ENCODE measurements around the gene CCM2L. TPM values are rescaled to one million over a fixed set of nuclear protein-coding genes. Genes with fewer than 3 reads are reported as not detected.

Gene CCM2L
- total and polyA plus RNA-seq, 9 donors, result 1.4 to 9.9 (median 3.4) TPM

GRCh38 chr20:32019156-32019510, 8.9 kb downstream of the CCM2L start:
- no peaks in the 10 kb centered on the region for H3K9me3 ChIP-seq
- H3K36me3 ChIP-seq, result no peaks in the 10 kb centered on the region
- H3K4me3 ChIP-seq, result no peak overlapping the region
- H3K4me1 ChIP-seq (ENCODE audit: insufficient read depth), result peaks cover 1% of the 10 kb centered on the region
- TF ChIP-seq EP300 (IDR thresholded peaks at IDR 0.05) (no peak), POLR2A (IDR thresholded peaks at IDR 0.05) (no peak)
- TF ChIP-seq, protein P1, sequence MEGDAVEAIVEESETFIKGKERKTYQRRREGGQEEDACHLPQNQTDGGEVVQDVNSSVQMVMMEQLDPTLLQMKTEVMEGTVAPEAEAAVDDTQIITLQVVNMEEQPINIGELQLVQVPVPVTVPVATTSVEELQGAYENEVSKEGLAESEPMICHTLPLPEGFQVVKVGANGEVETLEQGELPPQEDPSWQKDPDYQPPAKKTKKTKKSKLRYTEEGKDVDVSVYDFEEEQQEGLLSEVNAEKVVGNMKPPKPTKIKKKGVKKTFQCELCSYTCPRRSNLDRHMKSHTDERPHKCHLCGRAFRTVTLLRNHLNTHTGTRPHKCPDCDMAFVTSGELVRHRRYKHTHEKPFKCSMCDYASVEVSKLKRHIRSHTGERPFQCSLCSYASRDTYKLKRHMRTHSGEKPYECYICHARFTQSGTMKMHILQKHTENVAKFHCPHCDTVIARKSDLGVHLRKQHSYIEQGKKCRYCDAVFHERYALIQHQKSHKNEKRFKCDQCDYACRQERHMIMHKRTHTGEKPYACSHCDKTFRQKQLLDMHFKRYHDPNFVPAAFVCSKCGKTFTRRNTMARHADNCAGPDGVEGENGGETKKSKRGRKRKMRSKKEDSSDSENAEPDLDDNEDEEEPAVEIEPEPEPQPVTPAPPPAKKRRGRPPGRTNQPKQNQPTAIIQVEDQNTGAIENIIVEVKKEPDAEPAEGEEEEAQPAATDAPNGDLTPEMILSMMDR (IDR thresholded peaks at IDR 0.05), result no peak
- WGBS, 3 donors, result 0 to 1% (median 0%) methylated on average over 34 to 42 of the region's 42 CpGs
- intact Hi-C loops (cut with DNase I), result no loop called here
- H3K27ac ChIP-seq, result no peak overlapping the region
- peaks cover 2% of the 10 kb centered on the region for H3K27me3 ChIP-seq
- DNase-seq, result no peak

- WGBS, 3 donors, result 30 to 36% (median 33%) methylated on average over 11 of the region's 11 CpGs
- Histone ChIP-seq H3K4me3 (no peak overlapping the region), H3K27me3 (peaks cover 2% of the 10 kb centered on the region)
These were observed 9.6 kb downstream of the CCM2L start for GRCh38 chr20:32019563-32020463.

DNA sequence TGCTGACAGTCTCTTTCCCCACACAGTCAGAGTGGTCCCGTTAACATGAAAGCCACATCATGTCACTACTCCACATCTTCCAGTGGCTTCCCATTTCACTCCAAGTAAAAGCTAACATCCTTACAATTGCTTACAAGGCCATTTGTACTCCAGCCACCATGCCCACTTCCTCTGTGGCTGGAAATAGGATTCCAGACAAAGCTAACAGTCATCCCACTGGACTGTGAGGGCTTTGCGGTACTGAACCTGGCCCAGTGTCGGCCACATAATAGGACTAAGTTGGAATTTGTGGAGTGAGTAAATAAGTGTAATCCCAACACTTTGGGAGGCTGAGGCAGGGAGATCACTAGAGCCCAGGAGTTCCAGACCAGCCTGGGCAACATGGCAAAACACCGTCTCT, 10.9 kb downstream of the CCM2L start:
- no peaks in the 10 kb centered on the region for H3K9me3 ChIP-seq
- H3K27me3 ChIP-seq, result peaks cover 2% of the 10 kb centered on the region
- TF ChIP-seq POLR2A (IDR thresholded peaks at IDR 0.05), result no peak
- TF ChIP-seq, protein P1 (IDR thresholded peaks at IDR 0.05), result no peak
- H3K4me1 ChIP-seq (ENCODE audit: insufficient read depth), result peaks cover 1% of the 10 kb centered on the region
- intact Hi-C loops (cut with DNase I), result no loop called here
- WGBS, 3 donors, result 83 to 94% (median 85%) methylated on average over 4 of the region's 4 CpGs
- no peak overlapping the region for H3K27ac ChIP-seq
- H3K36me3 ChIP-seq, result no peaks in the 10 kb centered on the region
- DNase-seq, result no peak
- no peak overlapping the region for H3K4me3 ChIP-seq

More at GRCh38 chr20:32019563-32020463, 9.6 kb downstream of the CCM2L start:
- H3K9me3 ChIP-seq, result no peaks in the 10 kb centered on the region
- no peak overlapping the region for H3K27ac ChIP-seq
- H3K4me1 ChIP-seq (ENCODE audit: insufficient read depth), result peaks cover 1% of the 10 kb centered on the region
- H3K36me3 ChIP-seq, result no peaks in the 10 kb centered on the region
- intact Hi-C loops (cut with DNase I), result no loop called here
- no peak for DNase-seq
- TF ChIP-seq EP300 (IDR thresholded peaks at IDR 0.05), result no peak
- TF ChIP-seq POLR2A (IDR thresholded peaks at IDR 0.05), result no peak
- TF ChIP-seq, protein P1 (IDR thresholded peaks at IDR 0.05), result no peak

- no peak overlapping the region for H3K4me3 ChIP-seq
- intact Hi-C loops (cut with DNase I), result loop anchor here in 1 of 4 donors (5.0 kb wide), 1 partner anchor 202 kb away; no protein-coding TSS in a partner anchor
- H3K9me3 ChIP-seq, result no peaks in the 10 kb centered on the region
- H3K4me1 ChIP-seq (ENCODE audit: insufficient read depth), result no peaks in the 10 kb centered on the region
- DNase-seq, result no peak
- WGBS, 3 donors, result 72 to 78% (median 74%) methylated on average over 6 of the region's 6 CpGs
- no peaks in the 10 kb centered on the region for H3K36me3 ChIP-seq
- H3K27me3 ChIP-seq, result no peaks in the 10 kb centered on the region
- TF ChIP-seq, protein P1 (IDR thresholded peaks at IDR 0.05), result no peak
- no peak for TF ChIP-seq EP300 (IDR thresholded peaks at IDR 0.05)
- no peak for TF ChIP-seq POLR2A (IDR thresholded peaks at IDR 0.05)
- no peak overlapping the region for H3K27ac ChIP-seq
These were observed 14.6 kb downstream of the CCM2L start for GRCh38 chr20:32024683-32025295.
